PC-3 (cell line): ENCODE results near the gene IDS. TPM values are rescaled to one million over a fixed set of nuclear protein-coding genes. Genes with fewer than 3 reads are reported as not detected.
"Not testable (repeated sequence)": the region's sequence is repeated elsewhere in the genome, so short reads cannot be mapped to it uniquely, and the experiment has no call there.

ENCODE experiments used
- ATAC-seq: fragments of 200-7000 bp; cut with Tn5 transposase; 2 replicates; pipeline ENCODE4 v1.9.1; 2020; ENCODE audit warnings: mild to moderate bottlenecking, moderate library complexity
- BruUV-seq: library from RNA; stranded (reverse); fragments of 400-500 nt; replicated peaks from 2 replicates; lab custom pipeline; 2021; lab: Mats Ljungman, UMichigan
- CTCF ChIA-PET: fragments of 300-600 bp; sonication (Branson Sonifier 250); formaldehyde crosslinking; loops from one replicate; lab custom pipeline; 2022; ENCODE audit warnings: antibody characterized with exemption; lab: Charles Lee
- POLR2A ChIA-PET: fragments of 300-600 bp; sonication (Branson Sonifier 250); formaldehyde crosslinking; loops from one replicate; lab custom pipeline; 2022; ENCODE audit warnings: antibody characterized with exemption; ENCODE audit not compliant: unreplicated experiment; lab: Charles Lee
- DNase-seq: peaks from one replicate; pipeline ENCODE4 v3.0.0-alpha.2; 2015
- H2AFZ ChIP-seq: fragments of 300-600 bp; sonication (generic); 2 replicates; pipeline ENCODE4 v1.6.0; 2016; ENCODE audit warnings: antibody characterized with exemption, low read length
- H3F3A ChIP-seq: fragments of 300-600 bp; sonication (generic); one replicate; pipeline ENCODE4 v1.6.0; 2017; ENCODE audit warnings: antibody characterized with exemption, low read length, control low read depth, mild to moderate bottlenecking; ENCODE audit not compliant: unreplicated experiment
- H3K27ac ChIP-seq: fragments of 300-600 bp; sonication (generic); 2 replicates; pipeline ENCODE4 v1.5.1; 2016; ENCODE audit warnings: mild to moderate bottlenecking, low read length
- H3K27me3 ChIP-seq: fragments of 300-600 bp; sonication (generic); 2 replicates; pipeline ENCODE4 v1.6.1; 2016; ENCODE audit warnings: low read length, mixed read lengths
- H3K36me3 ChIP-seq: fragments of 300-600 bp; sonication (generic); 2 replicates; pipeline ENCODE4 v1.6.1; 2016; ENCODE audit warnings: low read depth, mixed run types, low read length, mixed read lengths
- H3K4me1 ChIP-seq: fragments of 300-600 bp; sonication (generic); 2 replicates; pipeline ENCODE4 v1.5.1; 2016; ENCODE audit warnings: low read length; ENCODE audit not compliant: insufficient read depth
- H3K4me2 ChIP-seq: fragments of 300-600 bp; sonication (generic); 2 replicates; pipeline ENCODE4 v1.6.0; 2016; ENCODE audit warnings: low read length
- H3K4me3 ChIP-seq: fragments of 300-600 bp; sonication (generic); 2 replicates; pipeline ENCODE4 v1.5.1; 2016; ENCODE audit warnings: mild to moderate bottlenecking, low read length, mixed read lengths
- H3K79me2 ChIP-seq: fragments of 300-600 bp; sonication (generic); 2 replicates; pipeline ENCODE4 v1.6.1; 2017; ENCODE audit warnings: low read length, mixed read lengths
- H3K9ac ChIP-seq: fragments of 300-600 bp; sonication (generic); 2 replicates; pipeline ENCODE4 v1.6.0; 2016; ENCODE audit warnings: mild to moderate bottlenecking, low read length
- H3K9me2 ChIP-seq: fragments of 300-600 bp; sonication (generic); replicated peaks from 2 replicates; pipeline ENCODE4 v1.6.1; 2016; ENCODE audit warnings: mixed run types, low read length, mixed read lengths
- H3K9me3 ChIP-seq: fragments of 300-600 bp; sonication (generic); 2 replicates; pipeline ENCODE4 v1.6.1; 2016; ENCODE audit warnings: low read length, mixed read lengths
- H4K20me1 ChIP-seq: fragments of 300-600 bp; sonication (generic); 2 replicates; pipeline ENCODE4 v1.6.1; 2016; ENCODE audit warnings: low read length, mixed read lengths
- CTCF ChIP-seq: fragments of 300-600 bp; sonication (generic); conservative IDR thresholded peaks from 2 replicates; pipeline ENCODE4 v1.5.1; 2017; ENCODE audit warnings: antibody characterized with exemption, low read depth, mild to moderate bottlenecking, low read length
- EZH2 ChIP-seq: fragments of 300-600 bp; sonication (generic); IDR thresholded peaks from one replicate; pipeline ENCODE4 v1.6.1; 2017; ENCODE audit warnings: antibody characterized with exemption, mild to moderate bottlenecking, low read length; ENCODE audit not compliant: unreplicated experiment
- EZH2phosphoT487 ChIP-seq: fragments of 300-600 bp; sonication (generic); IDR thresholded peaks from 2 replicates; pipeline ENCODE4 v1.6.1; 2018; ENCODE audit warnings: mild to moderate bottlenecking, antibody characterized with exemption, low read length, borderline replicate concordance
- intact Hi-C: fragments of 100-400 bp; cut with micrococcal nuclease; formaldehyde crosslinking; loops from 2 replicates; pipeline ENCODE4 v1.9.0; 2023
- total RNA-seq: library from RNA; depleted of rRNA; stranded (reverse); fragments of >200 nt; gene quantifications from 2 replicates; pipeline ENCODE4 v1.2.3, GENCODE V29; 2014

IDS gene
- total RNA-seq, 1 experiment from 2014 or later, result 72.9 TPM

GRCh38 chrX:149491812-149492211 is 13.3 kb downstream of the IDS start:
- ChIA-PET POLR2A (no interaction called here), CTCF (no interaction called here)
- DNase-seq (no peak), ATAC-seq (no peak)
- no peaks in the 10 kb centered on the region for H3K9me2 ChIP-seq
- TF ChIP-seq EZH2phosphoT487, result no peak
- TF ChIP-seq EZH2, result no peak
- no peak for TF ChIP-seq CTCF
- peaks cover 10% of the 10 kb centered on the region for H3F3A ChIP-seq
- no peak overlapping the region for H2AFZ ChIP-seq
- H3K4me1 ChIP-seq, result peaks cover 39% of the 10 kb centered on the region
- H3K36me3 ChIP-seq, result peaks cover 56% of the 10 kb centered on the region
- H4K20me1 ChIP-seq, result no peaks in the 10 kb centered on the region
- no peak overlapping the region for H3K4me3 ChIP-seq
- no peaks in the 10 kb centered on the region for H3K79me2 ChIP-seq
- intact Hi-C loops, result no loop called here
- BruUV-seq, result no TSS peak
- H3K27ac ChIP-seq, result no peak overlapping the region
- H3K9me3 ChIP-seq, result no peaks in the 10 kb centered on the region
- no peaks in the 10 kb centered on the region for H3K27me3 ChIP-seq
- H3K9ac ChIP-seq, result no peak overlapping the region
- no peak overlapping the region for H3K4me2 ChIP-seq

GRCh38 chrX:149490100-149490499 is 15.0 kb downstream of the IDS start:
- H3K27ac ChIP-seq, result no peak overlapping the region
- peaks cover 57% of the 10 kb centered on the region for H3K36me3 ChIP-seq
- TF ChIP-seq EZH2phosphoT487 (no peak), CTCF (no peak), EZH2 (no peak)
- intact Hi-C loops, result no loop called here
- ChIA-PET CTCF (no interaction called here), POLR2A (no interaction called here)
- no peaks in the 10 kb centered on the region for H4K20me1 ChIP-seq
- no peaks in the 10 kb centered on the region for H3K79me2 ChIP-seq
- no peaks in the 10 kb centered on the region for H3K27me3 ChIP-seq
- no peaks in the 10 kb centered on the region for H3K9me3 ChIP-seq
- H2AFZ ChIP-seq, result no peak overlapping the region
- no peak overlapping the region for H3K4me3 ChIP-seq
- no TSS peak for BruUV-seq
- ATAC-seq (no peak), DNase-seq (no peak)
- no peaks in the 10 kb centered on the region for H3K9me2 ChIP-seq
- peaks cover 10% of the 10 kb centered on the region for H3F3A ChIP-seq
- H3K4me2 ChIP-seq, result no peak overlapping the region
- peaks cover 21% of the 10 kb centered on the region for H3K4me1 ChIP-seq
- no peak overlapping the region for H3K9ac ChIP-seq

GRCh38 chrX:149488411-149489052 is 16.6 kb downstream of the IDS start:
- intact Hi-C loops, BruUV-seq, CTCF ChIA-PET, H3K9ac ChIP-seq, H3K9me2 ChIP-seq, ATAC-seq, H3F3A ChIP-seq, H3K9me3 ChIP-seq, H4K20me1 ChIP-seq, H3K4me2 ChIP-seq, DNase-seq, H3K79me2 ChIP-seq, H3K27me3 ChIP-seq, H3K4me1 ChIP-seq, POLR2A ChIA-PET, H3K4me3 ChIP-seq, H2AFZ ChIP-seq, H3K27ac ChIP-seq: not testable (repeated sequence)
- peaks cover 50% of the 10 kb centered on the region for H3K36me3 ChIP-seq

- H2AFZ ChIP-seq, H3K27ac ChIP-seq, H3K4me3 ChIP-seq, H3K4me2 ChIP-seq, H4K20me1 ChIP-seq, ATAC-seq, H3K79me2 ChIP-seq, DNase-seq, H3K27me3 ChIP-seq, BruUV-seq, CTCF ChIA-PET, H3K9ac ChIP-seq, H3F3A ChIP-seq, POLR2A ChIA-PET, H3K9me3 ChIP-seq, intact Hi-C loops, H3K9me2 ChIP-seq, H3K4me1 ChIP-seq: not testable (repeated sequence)
- peaks cover 45% of the 10 kb centered on the region for H3K36me3 ChIP-seq
Measured at GRCh38 chrX:149488008-149488407, 17.1 kb downstream of the IDS start.
